Measurements from ENCODE around the gene MYLIP. TPM values are rescaled to one million over a fixed set of nuclear protein-coding genes. Genes with fewer than 3 reads are reported as not detected.

MYLIP gene
- total RNA-seq, 2 donors from 2014 or later: 39.6 to 58.1 TPM

GRCh38 chr6:16136621-16137450, 8.0 kb downstream of the MYLIP start:
- intact Hi-C loops (cut with DNase I): loop anchor here (10.0 kb wide), 1 partner anchor 48 kb away; no protein-coding TSS in a partner anchor
- H3K4me1 ChIP-seq (replicated peaks): peaks cover 26% of the 10 kb centered on the region
- 40% methylated on average over 5 of the region's 5 CpGs for WGBS
- peak; percentile 13 for TF ChIP-seq POLR2AphosphoS5 (IDR thresholded peaks at IDR 0.05)
- TF ChIP-seq POLR2A (IDR thresholded peaks at IDR 0.05): no peak
- H3K36me3 ChIP-seq: no peaks in the 10 kb centered on the region
- no peaks in the 10 kb centered on the region for H3K9me3 ChIP-seq
- H3K27me3 ChIP-seq (replicated peaks; ENCODE audit: insufficient read depth): no peaks in the 10 kb centered on the region
- H3K4me3 ChIP-seq: no peak overlapping the region
- peak overlapping the region; percentile 4 to 25 for H3K27ac ChIP-seq
- DNase-seq (ENCODE audit: low spot score): peak; percentile 13

GRCh38 chr6:16137451-16137801, 8.5 kb downstream of the MYLIP start:
- no peak for DNase-seq (ENCODE audit: low spot score)
- Histone ChIP-seq H3K4me3 (no peak overlapping the region), H3K27me3 (replicated peaks; ENCODE audit: insufficient read depth) (no peaks in the 10 kb centered on the region), H3K36me3 (no peaks in the 10 kb centered on the region), H3K9me3 (no peaks in the 10 kb centered on the region), H3K27ac (peak overlapping the region; percentile 4 to 8), H3K4me1 (replicated peaks) (peaks cover 21% of the 10 kb centered on the region)
- intact Hi-C loops (cut with DNase I): loop anchor here (10.0 kb wide), 1 partner anchor 47 kb away; no protein-coding TSS in a partner anchor
- TF ChIP-seq POLR2A (IDR thresholded peaks at IDR 0.05) (no peak), CTCF (IDR thresholded peaks at IDR 0.05) (no peak), POLR2AphosphoS5 (IDR thresholded peaks at IDR 0.05) (no peak)

GRCh38 chr6:16139556-16139955, 10.7 kb downstream of the MYLIP start:
- DNase-seq (ENCODE audit: low spot score): no peak
- no peak overlapping the region for H3K4me3 ChIP-seq
- peaks cover 13% of the 10 kb centered on the region for H3K4me1 ChIP-seq (replicated peaks)
- H3K9me3 ChIP-seq: no peaks in the 10 kb centered on the region
- 87% methylated on average over 2 of the region's 2 CpGs for WGBS
- TF ChIP-seq POLR2AphosphoS5 (IDR thresholded peaks at IDR 0.05): no peak
- no peak for TF ChIP-seq CTCF (IDR thresholded peaks at IDR 0.05)
- TF ChIP-seq POLR2A (IDR thresholded peaks at IDR 0.05): no peak
- H3K36me3 ChIP-seq: peaks cover 7 to 9% of the 10 kb centered on the region in 2 donors
- no peaks in the 10 kb centered on the region for H3K27me3 ChIP-seq (replicated peaks; ENCODE audit: insufficient read depth)
- intact Hi-C loops (cut with DNase I): loop anchor here (10.0 kb wide), 1 partner anchor 45 kb away; no protein-coding TSS in a partner anchor
- no peak overlapping the region for H3K27ac ChIP-seq

- TF ChIP-seq POLR2A (IDR thresholded peaks at IDR 0.05) (no peak), CTCF (IDR thresholded peaks at IDR 0.05) (no peak), POLR2AphosphoS5 (IDR thresholded peaks at IDR 0.05) (no peak)
- DNase-seq (ENCODE audit: low spot score): no peak
- 79% methylated on average over 7 of the region's 7 CpGs for WGBS
- Histone ChIP-seq H3K36me3 (peaks cover 9 to 14% of the 10 kb centered on the region in 2 donors), H3K4me1 (replicated peaks) (peaks cover 13% of the 10 kb centered on the region), H3K4me3 (no peak overlapping the region), H3K27ac (no peak overlapping the region), H3K9me3 (no peaks in the 10 kb centered on the region), H3K27me3 (replicated peaks; ENCODE audit: insufficient read depth) (no peaks in the 10 kb centered on the region)
- intact Hi-C loops (cut with DNase I): no loop called here
Observed at GRCh38 chr6:16140607-16141006, 11.7 kb downstream of the MYLIP start.

- Histone ChIP-seq H3K9me3 (no peaks in the 10 kb centered on the region), H3K36me3 (peaks cover 9 to 14% of the 10 kb centered on the region in 2 donors), H3K27me3 (replicated peaks; ENCODE audit: insufficient read depth) (no peaks in the 10 kb centered on the region), H3K4me1 (replicated peaks) (peaks cover 13% of the 10 kb centered on the region), H3K27ac (no peak overlapping the region), H3K4me3 (no peak overlapping the region)
- DNase-seq (ENCODE audit: low spot score): no peak
- intact Hi-C loops (cut with DNase I): no loop called here
- TF ChIP-seq CTCF (IDR thresholded peaks at IDR 0.05) (no peak), POLR2A (IDR thresholded peaks at IDR 0.05) (no peak), POLR2AphosphoS5 (IDR thresholded peaks at IDR 0.05) (no peak)
Observed at GRCh38 chr6:16141514-16141913, 12.6 kb downstream of the MYLIP start.
